ENCODE data around the gene SLC48A1. TPM values are rescaled to one million over a fixed set of nuclear protein-coding genes. Genes with fewer than 3 reads are reported as not detected.

Gene SLC48A1
- total RNA-seq, 1 donor from 2014 or later = 11.5 TPM

DNA sequence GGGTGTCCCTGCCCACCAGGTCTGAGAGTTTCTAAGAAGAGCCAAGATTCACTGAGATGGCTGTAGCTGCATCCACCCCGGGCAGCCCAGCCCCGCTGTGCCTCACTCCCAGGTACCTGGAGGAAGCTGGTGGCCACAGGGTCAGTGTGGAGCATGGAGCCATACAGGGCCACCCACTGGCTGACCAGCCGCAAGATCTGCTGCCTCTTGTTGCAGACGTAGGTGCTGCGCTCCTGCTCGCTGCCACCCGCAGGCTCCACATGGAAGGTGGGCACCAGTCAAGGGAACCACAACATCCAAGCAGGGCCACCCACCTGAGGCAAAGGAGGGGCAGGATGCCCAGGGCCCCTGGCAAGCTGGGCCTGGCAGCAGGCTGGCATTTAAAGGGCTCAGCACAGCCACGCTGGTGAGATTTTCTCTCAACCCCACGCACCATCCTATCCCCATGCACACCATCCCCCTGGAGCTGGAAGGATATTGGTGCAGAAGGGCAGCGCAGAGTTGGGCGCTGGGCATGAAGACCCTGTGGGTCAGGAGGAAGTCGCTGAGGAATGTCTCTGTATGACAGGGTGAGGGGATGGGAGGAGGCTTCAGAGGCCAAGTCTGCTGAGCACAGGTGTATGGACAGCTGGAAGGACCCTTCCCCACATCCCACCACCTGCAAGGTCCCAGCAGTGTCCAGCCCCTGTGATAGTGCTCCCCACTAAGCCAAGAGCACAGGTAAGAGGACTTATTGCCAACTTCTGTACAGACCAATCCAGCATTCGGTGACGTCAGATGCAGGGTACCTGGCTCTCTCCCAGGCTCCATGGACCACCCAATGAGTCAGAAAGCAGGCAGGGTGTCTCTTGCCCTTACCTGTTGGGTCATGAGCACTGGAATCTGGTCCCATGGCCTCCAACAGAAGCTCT lies 25.2 kb upstream of the SLC48A1 start:
- TF ChIP-seq, protein P1, sequence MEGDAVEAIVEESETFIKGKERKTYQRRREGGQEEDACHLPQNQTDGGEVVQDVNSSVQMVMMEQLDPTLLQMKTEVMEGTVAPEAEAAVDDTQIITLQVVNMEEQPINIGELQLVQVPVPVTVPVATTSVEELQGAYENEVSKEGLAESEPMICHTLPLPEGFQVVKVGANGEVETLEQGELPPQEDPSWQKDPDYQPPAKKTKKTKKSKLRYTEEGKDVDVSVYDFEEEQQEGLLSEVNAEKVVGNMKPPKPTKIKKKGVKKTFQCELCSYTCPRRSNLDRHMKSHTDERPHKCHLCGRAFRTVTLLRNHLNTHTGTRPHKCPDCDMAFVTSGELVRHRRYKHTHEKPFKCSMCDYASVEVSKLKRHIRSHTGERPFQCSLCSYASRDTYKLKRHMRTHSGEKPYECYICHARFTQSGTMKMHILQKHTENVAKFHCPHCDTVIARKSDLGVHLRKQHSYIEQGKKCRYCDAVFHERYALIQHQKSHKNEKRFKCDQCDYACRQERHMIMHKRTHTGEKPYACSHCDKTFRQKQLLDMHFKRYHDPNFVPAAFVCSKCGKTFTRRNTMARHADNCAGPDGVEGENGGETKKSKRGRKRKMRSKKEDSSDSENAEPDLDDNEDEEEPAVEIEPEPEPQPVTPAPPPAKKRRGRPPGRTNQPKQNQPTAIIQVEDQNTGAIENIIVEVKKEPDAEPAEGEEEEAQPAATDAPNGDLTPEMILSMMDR (IDR thresholded peaks at IDR 0.05) = no peak
- Mint-ChIP-seq H3K27ac (ENCODE audit: unreplicated experiment) (no peak overlapping the region), H3K9me3 (ENCODE audit: low read depth) (no peaks in the 10 kb centered on the region), H3K27me3 (ENCODE audit: low read depth) (peaks cover 40% of the 10 kb centered on the region), H3K4me1 (ENCODE audit: low read depth) (peaks cover 5% of the 10 kb centered on the region), H3K4me3 (ENCODE audit: unreplicated experiment) (no peak overlapping the region), H3K36me3 (ENCODE audit: low read depth) (no peaks in the 10 kb centered on the region)
- no peak for DNase-seq (ENCODE audit: low spot score)

DNA sequence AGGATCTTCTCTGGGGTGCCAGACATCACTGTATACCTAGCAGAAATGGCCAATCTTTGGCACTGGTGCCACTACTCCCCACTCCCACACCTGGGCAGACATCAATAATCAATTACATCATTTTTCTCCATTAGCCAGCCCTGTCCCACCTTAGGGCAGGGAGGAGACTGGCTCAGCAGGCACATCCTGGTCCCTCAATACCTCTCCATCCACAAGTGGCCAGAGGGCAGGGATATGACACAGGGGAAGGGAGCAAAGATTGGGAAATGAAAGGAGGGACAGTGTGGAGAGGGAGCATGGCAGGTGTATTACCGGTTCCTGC lies 24.6 kb upstream of the SLC48A1 start:
- H3K4me1 Mint-ChIP-seq (ENCODE audit: low read depth) = peaks cover 12% of the 10 kb centered on the region
- no peak overlapping the region for H3K27ac Mint-ChIP-seq (ENCODE audit: unreplicated experiment)
- H3K4me3 Mint-ChIP-seq (ENCODE audit: unreplicated experiment) = no peak overlapping the region
- H3K36me3 Mint-ChIP-seq (ENCODE audit: low read depth) = no peaks in the 10 kb centered on the region
- peaks cover 34% of the 10 kb centered on the region for H3K27me3 Mint-ChIP-seq (ENCODE audit: low read depth)
- H3K9me3 Mint-ChIP-seq (ENCODE audit: low read depth) = no peaks in the 10 kb centered on the region
- TF ChIP-seq, protein P1 (IDR thresholded peaks at IDR 0.05) = no peak
- no peak for DNase-seq (ENCODE audit: low spot score)

DNA sequence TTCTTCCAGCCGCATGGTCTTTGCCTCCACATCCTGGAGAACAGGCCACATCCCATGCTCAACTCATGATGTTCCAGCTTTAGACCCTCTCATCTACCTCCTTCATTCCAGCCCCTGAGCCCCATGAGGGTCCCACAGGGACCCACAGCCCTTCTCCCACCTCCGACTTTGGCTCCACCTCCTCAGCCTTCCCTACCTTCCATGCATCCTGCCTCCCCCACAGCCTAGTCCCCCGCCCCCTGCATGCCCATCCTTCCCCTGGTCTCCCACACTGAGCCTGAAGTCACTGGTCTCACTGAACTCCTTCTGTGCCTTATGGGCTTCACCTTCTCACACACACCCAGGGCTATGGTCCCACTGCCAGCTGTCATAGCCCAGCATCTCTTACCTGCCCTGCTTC lies 24.1 kb upstream of the SLC48A1 start:
- no peak overlapping the region for H3K4me3 Mint-ChIP-seq (ENCODE audit: unreplicated experiment)
- H3K4me1 Mint-ChIP-seq (ENCODE audit: low read depth) = peaks cover 16% of the 10 kb centered on the region
- TF ChIP-seq, protein P1 (IDR thresholded peaks at IDR 0.05) = no peak
- H3K36me3 Mint-ChIP-seq (ENCODE audit: low read depth) = no peaks in the 10 kb centered on the region
- DNase-seq (ENCODE audit: low spot score) = no peak
- peaks cover 29% of the 10 kb centered on the region for H3K27me3 Mint-ChIP-seq (ENCODE audit: low read depth)
- H3K9me3 Mint-ChIP-seq (ENCODE audit: low read depth) = no peaks in the 10 kb centered on the region
- H3K27ac Mint-ChIP-seq (ENCODE audit: unreplicated experiment) = no peak overlapping the region

DNA sequence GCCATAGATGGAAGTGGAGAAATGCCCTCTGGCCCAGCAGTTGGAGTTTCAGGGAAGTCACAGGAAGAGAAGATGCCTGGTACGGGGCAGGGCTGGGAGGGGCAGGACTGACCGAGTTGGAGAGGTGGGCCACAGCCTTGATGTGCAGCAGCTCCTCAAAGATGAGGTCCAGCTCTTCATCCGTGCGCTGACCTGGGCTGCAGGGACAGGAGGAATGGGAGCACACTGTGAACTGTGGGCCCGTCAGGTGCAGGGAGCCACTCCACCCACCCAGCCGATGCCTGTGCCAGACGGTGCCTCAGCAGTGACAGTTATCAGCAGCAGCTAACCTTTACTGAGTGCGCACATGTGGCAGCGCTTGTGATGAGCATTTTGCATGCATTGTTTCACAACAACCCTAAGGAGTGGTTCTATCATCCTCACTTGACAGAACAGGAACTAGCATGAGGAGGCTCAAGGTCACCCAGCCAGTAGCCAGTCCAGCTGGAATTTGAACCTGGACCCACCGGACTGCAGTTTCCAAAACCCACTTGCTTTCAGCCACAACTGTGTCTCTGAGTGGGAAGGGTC lies 22.7 kb upstream of the SLC48A1 start:
- H3K27me3 Mint-ChIP-seq (ENCODE audit: low read depth) = peaks cover 18% of the 10 kb centered on the region
- TF ChIP-seq, protein P1 (IDR thresholded peaks at IDR 0.05) = no peak
- H3K36me3 Mint-ChIP-seq (ENCODE audit: low read depth) = no peaks in the 10 kb centered on the region
- H3K4me3 Mint-ChIP-seq (ENCODE audit: unreplicated experiment) = no peak overlapping the region
- DNase-seq (ENCODE audit: low spot score) = no peak
- H3K9me3 Mint-ChIP-seq (ENCODE audit: low read depth) = no peaks in the 10 kb centered on the region
- peaks cover 22% of the 10 kb centered on the region for H3K4me1 Mint-ChIP-seq (ENCODE audit: low read depth)
- no peak overlapping the region for H3K27ac Mint-ChIP-seq (ENCODE audit: unreplicated experiment)

DNA sequence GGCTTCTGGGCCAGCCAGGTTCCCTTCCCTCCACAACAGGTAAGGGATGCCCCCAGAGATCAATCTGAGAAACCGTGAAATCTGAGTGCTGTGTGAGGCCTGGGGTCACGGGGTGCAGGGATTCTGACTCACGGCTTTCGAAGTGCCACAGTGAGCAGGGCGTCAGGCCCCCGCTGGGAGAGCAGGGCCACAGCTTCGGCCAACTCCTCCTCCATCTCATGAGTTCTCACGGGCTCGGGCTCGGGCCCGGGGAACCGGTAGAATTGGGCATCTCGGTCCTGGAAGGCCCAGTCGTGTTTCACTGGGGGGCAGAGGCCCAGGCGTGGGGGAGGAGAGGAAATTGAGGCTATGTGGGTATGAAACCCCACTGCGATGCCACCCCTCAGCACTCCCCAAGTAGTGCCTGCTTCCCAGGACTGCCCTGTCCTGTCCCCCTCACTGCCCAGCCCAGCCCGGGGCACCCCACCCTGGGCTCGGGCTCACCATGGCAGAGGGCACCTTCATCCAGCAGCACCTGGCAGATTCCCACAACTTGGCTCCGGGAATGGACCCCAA lies 22.0 kb upstream of the SLC48A1 start:
- Mint-ChIP-seq H3K27me3 (ENCODE audit: low read depth) (peaks cover 12% of the 10 kb centered on the region), H3K27ac (ENCODE audit: unreplicated experiment) (no peak overlapping the region), H3K9me3 (ENCODE audit: low read depth) (no peaks in the 10 kb centered on the region), H3K4me1 (ENCODE audit: low read depth) (peaks cover 22% of the 10 kb centered on the region), H3K36me3 (ENCODE audit: low read depth) (no peaks in the 10 kb centered on the region), H3K4me3 (ENCODE audit: unreplicated experiment) (no peak overlapping the region)
- TF ChIP-seq, protein P1 (IDR thresholded peaks at IDR 0.05) = no peak
- no peak for DNase-seq (ENCODE audit: low spot score)
